Parathyroid adenoma (tissue), 2 donors: ENCODE measurements around the gene AGAP1.

ENCODE experiments used
- H2AFZ ChIP-seq: fragments of 300-600 bp; sonication (generic); one replicate; pipeline ENCODE4 v1.7.0; 2017; ENCODE audit warnings: antibody characterized with exemption, mild to moderate bottlenecking
- H3K27ac ChIP-seq: fragments of 300-600 bp; sonication (generic); one replicate; pipeline ENCODE4 v1.7.0; 2017
- H3K27me3 ChIP-seq: fragments of 300-600 bp; sonication (generic); one replicate; pipeline ENCODE4 v1.7.0; 2017; ENCODE audit warnings: low read length; ENCODE audit not compliant: control insufficient read depth, insufficient read depth
- H3K36me3 ChIP-seq: fragments of 300-600 bp; sonication (generic); one replicate; pipeline ENCODE4 v1.7.0; 2017; ENCODE audit warnings: low read length; ENCODE audit not compliant: control insufficient read depth, insufficient read depth
- H3K4me1 ChIP-seq: fragments of 300-600 bp; sonication (generic); one replicate; pipeline ENCODE4 v1.7.0; 2017; ENCODE audit warnings: control low read depth
- H3K4me2 ChIP-seq: fragments of 300-600 bp; sonication (generic); one replicate; pipeline ENCODE4 v1.7.0; 2017; ENCODE audit warnings: low read length
- H3K4me3 ChIP-seq: fragments of 300-600 bp; sonication (generic); one replicate; pipeline ENCODE4 v1.7.0; 2017; ENCODE audit warnings: low read depth, low read length
- H3K79me2 ChIP-seq: fragments of 300-600 bp; sonication (generic); one replicate; pipeline ENCODE4 v1.7.0; 2017; ENCODE audit warnings: control low read depth
- H3K9ac ChIP-seq: fragments of 300-600 bp; sonication (generic); one replicate; pipeline ENCODE4 v1.7.0; 2017; ENCODE audit warnings: mild to moderate bottlenecking
- H3K9me3 ChIP-seq: fragments of 300-600 bp; sonication (generic); one replicate; pipeline ENCODE4 v1.7.0; 2017; ENCODE audit warnings: low read length; ENCODE audit not compliant: control insufficient read depth
- CTCF ChIP-seq: fragments of 300-600 bp; sonication (generic); IDR thresholded peaks from one replicate; pipeline ENCODE4 v1.7.0; 2017; ENCODE audit warnings: antibody characterized with exemption, mild to moderate bottlenecking
- donor health status: primary hyperparathyroidism.

The AGAP1 gene

GRCh38 chr2:235649418-235649817, 155.6 kb downstream of the AGAP1 start:
- H3K27ac ChIP-seq, result no peak overlapping the region
- H3K4me1 ChIP-seq, result no peaks in the 10 kb centered on the region
- H3K9me3 ChIP-seq, result no peaks in the 10 kb centered on the region
- H3K4me2 ChIP-seq, result no peak overlapping the region
- H3K9ac ChIP-seq, result no peak overlapping the region
- TF ChIP-seq CTCF, result no peak
- H3K36me3 ChIP-seq, result no peaks in the 10 kb centered on the region
- H3K79me2 ChIP-seq, result peaks cover 42% of the 10 kb centered on the region
- H3K4me3 ChIP-seq, result no peak overlapping the region
- no peaks in the 10 kb centered on the region for H3K27me3 ChIP-seq
- no peak overlapping the region for H2AFZ ChIP-seq

- Histone ChIP-seq H3K9me3 (no peaks in the 10 kb centered on the region), H3K9ac (no peak overlapping the region), H3K36me3 (no peaks in the 10 kb centered on the region), H3K4me3 (no peak overlapping the region), H3K79me2 (peaks cover 38% of the 10 kb centered on the region), H3K4me2 (no peak overlapping the region), H2AFZ (no peak overlapping the region), H3K4me1 (no peaks in the 10 kb centered on the region), H3K27ac (no peak overlapping the region), H3K27me3 (no peaks in the 10 kb centered on the region)
- no peak for TF ChIP-seq CTCF
These were observed 157.8 kb downstream of the AGAP1 start for GRCh38 chr2:235651643-235652042.

DNA sequence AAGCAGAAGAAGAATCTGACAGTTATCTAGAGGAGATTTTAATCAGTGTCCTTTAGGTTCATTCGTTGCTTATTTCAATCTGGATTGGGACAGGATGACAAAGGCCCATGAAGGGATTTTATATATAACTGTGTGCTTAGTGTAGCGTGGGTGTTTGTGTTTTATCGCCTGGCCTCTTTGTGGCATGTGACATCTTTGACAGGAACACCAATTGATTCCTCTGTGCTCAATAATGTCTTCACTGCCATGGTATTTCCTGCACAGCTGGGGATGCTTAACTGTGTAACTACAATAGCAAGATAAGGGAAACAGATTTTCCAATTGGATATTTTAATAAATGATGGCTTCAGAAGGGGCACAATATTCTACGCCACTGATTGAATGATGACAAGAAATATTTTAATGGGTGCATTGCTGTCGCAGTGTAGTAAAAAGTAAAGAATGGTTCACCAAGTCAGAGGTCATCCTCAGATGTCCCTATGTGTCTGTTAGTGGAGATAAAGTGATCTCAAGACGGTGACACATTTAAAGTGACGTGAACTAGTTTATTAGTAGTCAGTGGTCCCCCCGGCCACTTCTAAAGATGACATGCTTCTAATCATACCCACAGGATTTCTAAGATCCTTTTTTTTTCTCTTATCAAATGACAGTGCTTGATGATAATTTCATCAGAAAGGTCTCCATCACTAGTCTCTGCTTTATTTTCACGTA, 160.4 kb downstream of the AGAP1 start:
- Histone ChIP-seq H3K27me3 (no peaks in the 10 kb centered on the region), H3K9ac (no peak overlapping the region), H3K4me2 (no peak overlapping the region), H3K79me2 (peaks cover 29% of the 10 kb centered on the region), H3K9me3 (no peaks in the 10 kb centered on the region), H3K27ac (no peak overlapping the region), H2AFZ (no peak overlapping the region), H3K4me1 (no peaks in the 10 kb centered on the region), H3K4me3 (no peak overlapping the region), H3K36me3 (no peaks in the 10 kb centered on the region)
- no peak for TF ChIP-seq CTCF

- Histone ChIP-seq H3K9me3 (no peaks in the 10 kb centered on the region), H3K9ac (no peak overlapping the region), H3K36me3 (no peaks in the 10 kb centered on the region), H3K4me3 (no peak overlapping the region), H3K27me3 (no peaks in the 10 kb centered on the region), H3K27ac (no peak overlapping the region), H2AFZ (no peak overlapping the region), H3K4me2 (no peak overlapping the region), H3K79me2 (peaks cover 25% of the 10 kb centered on the region), H3K4me1 (no peaks in the 10 kb centered on the region)
- TF ChIP-seq CTCF, result no peak
These were observed 164.7 kb downstream of the AGAP1 start for GRCh38 chr2:235658351-235659174.
